Measurements from ENCODE around the gene FAM13A. TPM values are rescaled to one million over a fixed set of nuclear protein-coding genes. Genes with fewer than 3 reads are reported as not detected.
"Not testable (repeated sequence)": the region's sequence is repeated elsewhere in the genome, so short reads cannot be mapped to it uniquely, and the experiment has no call there.

The FAM13A gene
- total and polyA plus RNA-seq, 2 donors (not counting 3 experiments of a cell fraction or from before 2014, with no cell fraction given) = 3.3 to 10.5 TPM

DNA sequence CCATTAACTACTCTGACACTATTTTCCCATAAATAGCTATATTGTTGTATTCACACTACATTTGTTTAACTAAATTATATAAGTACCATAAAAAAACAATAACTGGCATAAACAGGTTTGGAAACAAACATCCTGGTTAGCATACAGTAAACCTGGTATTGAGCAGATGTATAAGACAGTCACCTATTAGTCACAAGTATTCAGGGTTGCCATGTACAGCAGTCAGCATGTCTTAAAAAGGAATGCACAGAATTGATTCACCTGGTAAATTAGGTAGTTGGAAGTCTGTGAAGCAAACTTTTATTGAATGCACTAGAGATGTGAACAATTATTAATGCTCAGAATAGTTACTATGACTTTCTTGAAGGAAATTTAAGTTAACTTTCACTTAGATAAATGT is 137.9 kb downstream of the FAM13A start:
- ChIA-PET POLR2A (interaction anchor here (0.6 kb wide), 1 partner anchor 26 kb away, joined by 3 read pairs; no protein-coding TSS in a partner anchor), CTCF (no interaction called here)
- TF ChIP-seq POLR2AphosphoS5 (IDR thresholded peaks at IDR 0.05; ENCODE audit: insufficient read depth, low read depth, low read length) (no peak), GATA2 (IDR thresholded peaks at IDR 0.05; ENCODE audit: insufficient read depth, insufficient read length, low read depth, low read length) (no peak), FOS (IDR thresholded peaks at IDR 0.05; ENCODE audit: borderline replicate concordance, insufficient read depth, low read length) (no peak), POLR2A (IDR thresholded peaks at IDR 0.05; ENCODE audit: low read depth, low read length) (no peak), MYC (IDR thresholded peaks at IDR 0.05; ENCODE audit: low read depth, low read length) (no peak), JUN (IDR thresholded peaks at IDR 0.05; ENCODE audit: borderline replicate concordance, insufficient read depth, insufficient read length, low read depth) (no peak), EZH2 (IDR thresholded peaks at IDR 0.05; ENCODE audit: borderline replicate concordance, low read depth, low read length, severe bottlenecking) (no peak)
- TF ChIP-seq, protein P1, sequence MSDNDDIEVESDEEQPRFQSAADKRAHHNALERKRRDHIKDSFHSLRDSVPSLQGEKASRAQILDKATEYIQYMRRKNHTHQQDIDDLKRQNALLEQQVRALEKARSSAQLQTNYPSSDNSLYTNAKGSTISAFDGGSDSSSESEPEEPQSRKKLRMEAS (IDR thresholded peaks at IDR 0.05; ENCODE audit: insufficient read depth, insufficient read length) = no peak
- TF ChIP-seq, protein P2, sequence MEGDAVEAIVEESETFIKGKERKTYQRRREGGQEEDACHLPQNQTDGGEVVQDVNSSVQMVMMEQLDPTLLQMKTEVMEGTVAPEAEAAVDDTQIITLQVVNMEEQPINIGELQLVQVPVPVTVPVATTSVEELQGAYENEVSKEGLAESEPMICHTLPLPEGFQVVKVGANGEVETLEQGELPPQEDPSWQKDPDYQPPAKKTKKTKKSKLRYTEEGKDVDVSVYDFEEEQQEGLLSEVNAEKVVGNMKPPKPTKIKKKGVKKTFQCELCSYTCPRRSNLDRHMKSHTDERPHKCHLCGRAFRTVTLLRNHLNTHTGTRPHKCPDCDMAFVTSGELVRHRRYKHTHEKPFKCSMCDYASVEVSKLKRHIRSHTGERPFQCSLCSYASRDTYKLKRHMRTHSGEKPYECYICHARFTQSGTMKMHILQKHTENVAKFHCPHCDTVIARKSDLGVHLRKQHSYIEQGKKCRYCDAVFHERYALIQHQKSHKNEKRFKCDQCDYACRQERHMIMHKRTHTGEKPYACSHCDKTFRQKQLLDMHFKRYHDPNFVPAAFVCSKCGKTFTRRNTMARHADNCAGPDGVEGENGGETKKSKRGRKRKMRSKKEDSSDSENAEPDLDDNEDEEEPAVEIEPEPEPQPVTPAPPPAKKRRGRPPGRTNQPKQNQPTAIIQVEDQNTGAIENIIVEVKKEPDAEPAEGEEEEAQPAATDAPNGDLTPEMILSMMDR (IDR thresholded peaks at IDR 0.05; ENCODE audit: extremely low read depth in 1 of 2, insufficient read depth in 1 of 2, low read depth in 1 of 2, low read length in 2 of 2) = no peak
- no TSS peak for BruUV-seq (replicated peaks)
- Histone ChIP-seq H3K9me3 (replicated peaks; ENCODE audit: control insufficient read depth, insufficient read depth, low read length) (no peaks in the 10 kb centered on the region), H3K27ac (ENCODE audit: insufficient read depth, low read depth, low read length) (no peak overlapping the region), H3K79me2 (ENCODE audit: control insufficient read depth, insufficient read depth, low read length) (no peaks in the 10 kb centered on the region), H3K27me3 (ENCODE audit: control insufficient read depth in 2 of 2, insufficient read depth in 2 of 2, low read length in 2 of 2) (no peaks in the 10 kb centered on the region), H3K9ac (replicated peaks; ENCODE audit: extremely low read depth, insufficient read depth, low read length) (no peak overlapping the region), H3K9me1 (replicated peaks; ENCODE audit: control insufficient read depth, extremely low read depth, insufficient read depth, low read length) (no peaks in the 10 kb centered on the region), H2AFZ (ENCODE audit: low read depth, low read length) (no peak overlapping the region), H3K4me2 (ENCODE audit: insufficient read depth, low read length) (no peak overlapping the region), H3K36me3 (ENCODE audit: control insufficient read depth in 2 of 2, extremely low read depth in 1 of 2, insufficient read depth in 2 of 2, low read length in 2 of 2) (no peaks in the 10 kb centered on the region), H4K20me1 (replicated peaks; ENCODE audit: control insufficient read depth, extremely low read depth, insufficient read depth, low read length) (no peaks in the 10 kb centered on the region), H3K4me3 (replicated peaks in 1 of 3; ENCODE audit: insufficient read depth in 1 of 3, low read depth in 1 of 3, low read length in 3 of 3) (no peak overlapping the region), H3K4me1 (ENCODE audit: control insufficient read depth, extremely low read depth, insufficient read depth, low read length) (no peaks in the 10 kb centered on the region)
- dilution Hi-C loops (cut with MboI; ENCODE audit: extremely low pct_ligation_motif_present, low sequenced_read_pairs) (no loop called here), intact Hi-C loops (cut with micrococcal nuclease) (no loop called here)
- no peak for FAIRE-seq
- no peak for DNase-seq (ENCODE audit: low read depth, low spot score)

DNA sequence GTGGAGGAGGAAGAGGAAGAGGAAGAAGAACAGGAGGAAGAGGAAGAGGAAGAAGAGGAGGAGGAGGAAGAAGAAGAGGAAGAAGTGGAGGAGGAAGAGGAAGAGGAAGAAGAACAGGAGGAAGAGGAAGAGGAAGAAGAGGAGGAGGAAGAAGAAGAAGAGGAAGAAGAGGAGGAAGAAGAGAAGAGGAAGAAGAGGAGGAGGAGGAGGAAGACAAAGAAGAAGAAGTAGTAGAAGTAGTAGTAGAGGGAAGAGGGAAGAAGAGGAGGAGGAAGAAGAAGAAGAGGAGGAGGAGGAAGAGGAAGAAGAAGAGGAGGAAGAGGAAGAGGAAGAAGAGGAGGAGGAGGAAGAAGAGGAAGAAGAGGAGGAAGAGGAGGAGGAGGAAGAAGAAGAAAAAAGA is 143.8 kb downstream of the FAM13A start:
- H3K9me1 ChIP-seq (replicated peaks; ENCODE audit: control insufficient read depth, extremely low read depth, insufficient read depth, low read length); H4K20me1 ChIP-seq (replicated peaks; ENCODE audit: control insufficient read depth, extremely low read depth, insufficient read depth, low read length); BruUV-seq (replicated peaks); H3K27ac ChIP-seq (ENCODE audit: insufficient read depth, low read depth, low read length); DNase-seq (ENCODE audit: low read depth, low spot score); H3K9me3 ChIP-seq (replicated peaks; ENCODE audit: control insufficient read depth, insufficient read depth, low read length); intact Hi-C loops (cut with micrococcal nuclease); CTCF ChIA-PET; H2AFZ ChIP-seq (ENCODE audit: low read depth, low read length); POLR2A ChIA-PET; dilution Hi-C loops (cut with MboI; ENCODE audit: extremely low pct_ligation_motif_present, low sequenced_read_pairs); H3K4me3 ChIP-seq (replicated peaks in 1 of 3; ENCODE audit: insufficient read depth in 1 of 3, low read depth in 1 of 3, low read length in 3 of 3); H3K4me1 ChIP-seq (ENCODE audit: control insufficient read depth, extremely low read depth, insufficient read depth, low read length); H3K27me3 ChIP-seq (ENCODE audit: control insufficient read depth in 2 of 2, insufficient read depth in 2 of 2, low read length in 2 of 2); H3K79me2 ChIP-seq (ENCODE audit: control insufficient read depth, insufficient read depth, low read length); H3K36me3 ChIP-seq (ENCODE audit: control insufficient read depth in 2 of 2, extremely low read depth in 1 of 2, insufficient read depth in 2 of 2, low read length in 2 of 2); H3K9ac ChIP-seq (replicated peaks; ENCODE audit: extremely low read depth, insufficient read depth, low read length); H3K4me2 ChIP-seq (ENCODE audit: insufficient read depth, low read length); FAIRE-seq: not testable (repeated sequence)
